Immature natural killer cell (primary cell): ENCODE results near the gene HECW1. TPM values are rescaled to one million over a fixed set of nuclear protein-coding genes. Genes with fewer than 3 reads are reported as not detected.
"Not testable (repeated sequence)": the region's sequence is repeated elsewhere in the genome, so short reads cannot be mapped to it uniquely, and the experiment has no call there.

Experiments used
- DNase-seq, 3 donors: peaks; one replicate each; pipeline ENCODE4 v3.0.0; 2022; ENCODE audit warnings: mixed read lengths in 1 of 3
- H3K27ac Mint-ChIP-seq, 6 donors: one replicate each; pipeline ENCODE4 v1.8.0; 2020; ENCODE audit warnings: mixed read lengths in 6 of 6, mild to moderate bottlenecking in 5 of 6, inconsistent platforms in 4 of 6, moderate library complexity in 3 of 6
- H3K27me3 Mint-ChIP-seq, 3 donors: one replicate each; pipeline ENCODE4 v1.8.0; 2020 to 2021; ENCODE audit warnings: low read depth in 3 of 3, mild to moderate bottlenecking in 3 of 3, mixed read lengths in 3 of 3, moderate library complexity in 3 of 3, inconsistent platforms in 1 of 3
- H3K36me3 Mint-ChIP-seq, 3 donors: one replicate each; pipeline ENCODE4 v1.8.0; 2020; ENCODE audit warnings: mixed read lengths in 3 of 3, inconsistent platforms in 2 of 3, mild to moderate bottlenecking in 2 of 3
- H3K4me1 Mint-ChIP-seq, 2 donors: one replicate each; pipeline ENCODE4 v1.8.0; 2020; ENCODE audit warnings: inconsistent platforms in 2 of 2, mild to moderate bottlenecking in 2 of 2, mixed read lengths in 2 of 2, moderate library complexity in 1 of 2
- H3K4me3 Mint-ChIP-seq, 5 donors: one replicate each; pipeline ENCODE4 v1.8.0; 2020; ENCODE audit warnings: mild to moderate bottlenecking in 5 of 5, mixed read lengths in 5 of 5, inconsistent platforms in 3 of 5, moderate library complexity in 3 of 5
- H3K9me3 Mint-ChIP-seq, 6 donors: one replicate each; pipeline ENCODE4 v1.8.0; 2020; ENCODE audit warnings: mild to moderate bottlenecking in 6 of 6, mixed read lengths in 6 of 6, inconsistent platforms in 4 of 6, moderate library complexity in 3 of 6
- polyA plus RNA-seq, 3 donors: library from polyadenylated mRNA; unstranded; fragments of 300-500 nt; fragmentation: Illumina TruSeq; gene quantifications; one replicate each; pipeline ENCODE4 v1.2.3, GENCODE V29; 2021

HECW1 gene
- polyA plus RNA-seq, 3 donors from 2014 or later = not detected

GRCh38 chr7:43588477-43589132, 476.2 kb downstream of the HECW1 start:
- no peaks in the 10 kb centered on the region for H3K9me3 Mint-ChIP-seq
- peaks cover 7 to 15% (median 12%) of the 10 kb centered on the region in 3 donors for H3K27me3 Mint-ChIP-seq
- H3K4me3 Mint-ChIP-seq = peak overlapping the region; percentile 48 to 83 (median 54)
- H3K4me1 Mint-ChIP-seq = peaks cover 78 to 84% of the 10 kb centered on the region in 2 donors
- peaks cover 0 to 3% (median 0%) of the 10 kb centered on the region in 3 donors for H3K36me3 Mint-ChIP-seq
- peak overlapping the region; percentile 77 to 98 (median 93) for H3K27ac Mint-ChIP-seq
- no peak for DNase-seq

DNA sequence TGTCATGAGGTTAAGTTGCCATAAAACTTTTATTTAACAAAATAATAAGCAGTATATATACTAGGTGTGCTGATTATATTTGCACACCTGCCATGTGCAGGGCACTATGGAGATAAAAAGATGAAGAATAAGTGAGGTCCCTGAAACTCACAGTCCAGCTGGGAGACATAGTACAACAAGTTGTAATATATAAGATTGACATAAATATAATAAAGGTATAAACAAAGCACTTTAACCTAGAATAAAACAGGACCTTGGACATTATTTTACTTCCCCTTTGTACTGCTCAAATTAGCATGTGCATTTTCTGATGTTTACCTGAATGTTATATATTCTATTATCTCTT, 476.7 kb downstream of the HECW1 start:
- Mint-ChIP-seq H3K4me1 (peaks cover 80 to 89% of the 10 kb centered on the region in 2 donors), H3K36me3 (peaks cover 0 to 3% (median 0%) of the 10 kb centered on the region in 3 donors), H3K27ac (peak overlapping the region; percentile 79 to 98 (median 93)), H3K27me3 (peaks cover 4 to 10% (median 7%) of the 10 kb centered on the region in 3 donors), H3K9me3 (no peaks in the 10 kb centered on the region), H3K4me3 (peak overlapping the region; percentile 48 to 83 (median 63))
- DNase-seq = no peak

- DNase-seq = no peak
- no peaks in the 10 kb centered on the region for H3K9me3 Mint-ChIP-seq
Measured at GRCh38 chr7:43589728-43590127, 477.3 kb downstream of the HECW1 start.

DNA sequence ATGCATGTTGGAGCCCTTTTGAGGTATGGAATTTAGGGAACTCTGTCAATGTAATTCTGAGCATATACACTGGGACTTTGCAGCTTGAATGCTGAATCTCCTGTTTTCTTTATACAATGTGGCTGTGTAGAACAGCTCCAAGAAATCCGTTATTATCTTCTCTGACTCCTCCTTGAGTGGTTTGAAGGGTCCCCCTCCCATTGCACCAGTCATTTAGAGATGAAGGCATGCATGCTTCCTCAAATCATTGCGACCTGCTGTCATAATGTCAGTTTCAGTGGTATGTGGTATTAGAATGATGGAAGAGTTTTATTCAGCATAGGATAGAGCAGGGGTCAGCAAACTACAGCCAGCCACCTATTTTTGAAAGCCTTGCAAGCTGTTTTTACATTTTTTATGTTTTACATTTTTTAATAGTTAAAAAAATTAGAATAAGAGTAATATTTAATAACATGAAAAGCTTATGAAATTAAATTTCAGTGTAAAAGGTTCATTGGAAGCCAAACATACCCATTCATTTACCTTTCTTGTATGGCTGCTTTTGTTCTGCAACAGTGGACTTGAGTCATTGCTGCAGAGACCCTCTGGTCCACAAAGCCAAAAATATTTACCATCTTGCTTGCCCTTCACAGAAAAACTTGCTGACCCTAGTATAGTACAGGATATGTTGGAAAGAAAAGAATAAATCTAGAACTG, 478.6 kb downstream of the HECW1 start:
- peak overlapping the region; percentile 50 to 86 (median 74) for H3K4me3 Mint-ChIP-seq
- H3K9me3 Mint-ChIP-seq = no peaks in the 10 kb centered on the region
- peaks cover 2 to 7% (median 6%) of the 10 kb centered on the region in 3 donors for H3K27me3 Mint-ChIP-seq
- H3K27ac Mint-ChIP-seq = peak overlapping the region; percentile 88 to 98 (median 92)
- no peak for DNase-seq
- peaks cover 89 to 98% of the 10 kb centered on the region in 2 donors for H3K4me1 Mint-ChIP-seq
- H3K36me3 Mint-ChIP-seq = peaks cover 0 to 2% (median 0%) of the 10 kb centered on the region in 3 donors

More at GRCh38 chr7:43589728-43590127, 477.3 kb downstream of the HECW1 start:
- Mint-ChIP-seq H3K4me3 (peak overlapping the region; percentile 45 to 83 (median 64)), H3K27ac (peak overlapping the region; percentile 81 to 98 (median 93)), H3K4me1 (peaks cover 86 to 95% of the 10 kb centered on the region in 2 donors), H3K36me3 (peaks cover 0 to 3% (median 0%) of the 10 kb centered on the region in 3 donors), H3K27me3 (peaks cover 2 to 8% (median 7%) of the 10 kb centered on the region in 3 donors)

DNA sequence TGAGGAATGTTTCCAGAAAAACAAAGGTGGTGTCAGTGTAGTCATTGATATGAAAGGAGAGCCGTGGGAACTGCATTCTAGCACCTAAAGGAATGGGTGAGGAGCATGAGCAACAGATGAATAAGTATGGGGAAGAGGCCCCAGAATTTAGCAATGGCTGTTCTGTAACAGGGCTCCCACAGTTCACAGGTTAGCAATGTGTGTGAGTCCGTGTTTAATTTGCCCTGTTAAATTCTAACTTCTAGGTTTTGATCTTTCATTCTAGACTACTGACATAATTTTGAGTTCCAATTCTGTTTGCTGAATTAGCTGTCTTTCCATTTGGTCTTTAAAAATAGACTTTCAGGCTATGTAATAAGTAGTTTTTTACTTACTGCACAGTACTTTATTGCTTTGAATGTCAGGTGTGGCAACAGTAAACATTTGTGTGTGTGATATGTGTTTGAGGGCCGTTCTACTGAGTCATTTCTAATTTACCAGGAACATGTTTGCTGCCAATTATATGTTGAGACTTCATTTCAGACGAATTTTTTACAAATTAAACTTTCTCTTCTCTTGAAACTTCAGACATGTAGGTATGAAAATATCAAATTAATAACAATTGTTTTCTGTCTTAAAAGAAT, 479.2 kb downstream of the HECW1 start:
- Mint-ChIP-seq H3K36me3 (peaks cover 0 to 6% (median 0%) of the 10 kb centered on the region in 3 donors), H3K9me3 (no peaks in the 10 kb centered on the region), H3K4me3 (peak overlapping the region; percentile 50 to 86 (median 74)), H3K27ac (peak overlapping the region; percentile 88 to 98 (median 92)), H3K27me3 (peaks cover 2 to 7% (median 2%) of the 10 kb centered on the region in 3 donors), H3K4me1 (peaks cover 90 to 98% of the 10 kb centered on the region in 2 donors)
- no peak for DNase-seq

GRCh38 chr7:43592326-43592725, 479.9 kb downstream of the HECW1 start:
- H3K36me3 Mint-ChIP-seq = peaks cover 3 to 9% (median 3%) of the 10 kb centered on the region in 3 donors
- H3K4me1 Mint-ChIP-seq = peaks cover 86 to 100% of the 10 kb centered on the region in 2 donors
- no peaks in the 10 kb centered on the region for H3K9me3 Mint-ChIP-seq
- peak overlapping the region; percentile 88 to 98 (median 92) for H3K27ac Mint-ChIP-seq
- H3K27me3 Mint-ChIP-seq = peaks cover 1 to 2% (median 2%) of the 10 kb centered on the region in 3 donors
- peak overlapping the region; percentile 50 to 86 (median 74) for H3K4me3 Mint-ChIP-seq
- no peak for DNase-seq

DNA sequence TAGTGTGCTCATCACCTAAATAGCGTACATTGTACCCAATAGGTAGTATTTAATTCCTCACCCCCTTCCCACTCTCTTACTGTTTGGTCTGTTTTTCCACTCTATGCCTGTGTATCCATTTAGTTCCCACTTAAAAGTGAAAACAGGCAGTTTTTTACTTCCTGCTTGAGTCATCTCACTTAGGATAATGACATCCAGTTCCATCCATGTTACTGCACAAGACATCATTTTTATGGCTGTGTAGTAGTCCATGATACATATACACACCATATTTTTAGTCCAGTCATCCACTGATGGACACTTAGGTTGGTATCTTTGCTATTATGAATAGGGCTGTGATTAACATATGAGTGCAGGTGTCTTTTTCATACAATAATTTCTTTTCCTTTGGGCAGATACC, 480.6 kb downstream of the HECW1 start:
- DNase-seq = no peak
- no peaks in the 10 kb centered on the region for H3K9me3 Mint-ChIP-seq
- peaks cover 0 to 2% (median 2%) of the 10 kb centered on the region in 3 donors for H3K27me3 Mint-ChIP-seq
- H3K36me3 Mint-ChIP-seq = peaks cover 3 to 9% (median 3%) of the 10 kb centered on the region in 3 donors
- H3K4me1 Mint-ChIP-seq = peaks cover 85 to 95% of the 10 kb centered on the region in 2 donors
- peak overlapping the region; percentile 50 to 88 (median 77) for H3K4me3 Mint-ChIP-seq
- H3K27ac Mint-ChIP-seq = peak overlapping the region; percentile 88 to 98 (median 94)

DNA sequence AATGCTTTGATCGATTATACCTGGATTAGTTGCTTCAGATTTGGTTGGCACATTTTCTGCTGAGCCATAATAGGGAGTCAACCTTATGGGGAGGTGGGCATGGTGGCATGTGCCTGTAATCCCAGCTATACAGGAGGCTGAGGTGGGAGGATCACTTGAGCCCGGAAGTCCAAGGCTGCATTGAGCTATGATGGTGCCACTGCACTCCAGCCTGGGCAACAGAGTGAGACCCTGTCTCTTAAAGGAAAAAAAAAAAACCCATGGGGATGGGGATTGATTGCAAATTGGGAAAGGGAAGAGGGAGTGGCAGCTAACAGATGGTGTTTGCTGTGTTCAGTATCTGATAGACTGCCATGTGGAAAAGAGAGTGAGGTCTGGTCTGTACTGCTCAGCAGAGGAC, 481.6 kb downstream of the HECW1 start:
- H3K4me3 Mint-ChIP-seq = peak overlapping the region; percentile 50 to 88 (median 77)
- H3K9me3 Mint-ChIP-seq = no peaks in the 10 kb centered on the region
- DNase-seq = no peak
- peaks cover 3 to 13% (median 7%) of the 10 kb centered on the region in 3 donors for H3K36me3 Mint-ChIP-seq
- peak overlapping the region; percentile 88 to 98 (median 94) for H3K27ac Mint-ChIP-seq
- H3K27me3 Mint-ChIP-seq = peaks cover 0 to 2% (median 0%) of the 10 kb centered on the region in 3 donors
- H3K4me1 Mint-ChIP-seq = peaks cover 84 to 95% of the 10 kb centered on the region in 2 donors

DNA sequence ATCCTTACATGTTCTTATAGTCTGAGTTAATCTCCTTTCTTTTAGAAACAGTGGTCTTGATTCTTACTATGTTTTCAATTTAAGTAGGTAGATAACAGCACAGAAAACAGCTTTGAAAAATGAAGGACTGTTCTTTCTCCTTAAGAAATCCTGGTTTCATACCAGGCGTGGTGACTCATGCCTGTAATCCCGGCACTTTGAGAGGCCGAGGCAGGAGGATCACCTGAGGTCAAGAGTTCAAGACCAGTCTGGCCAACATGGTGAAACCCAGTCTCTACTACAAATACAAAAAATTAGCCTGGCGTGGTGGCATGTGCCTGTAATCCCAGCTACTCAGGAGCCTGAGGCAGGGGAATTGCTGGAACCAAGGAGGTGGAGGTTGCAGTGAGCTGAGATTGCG, 484.0 kb downstream of the HECW1 start:
- not testable (repeated sequence) for DNase-seq, H3K9me3 Mint-ChIP-seq, H3K27me3 Mint-ChIP-seq
- Mint-ChIP-seq H3K36me3 (peaks cover 3 to 24% (median 7%) of the 10 kb centered on the region in 3 donors), H3K4me1 (peaks cover 77 to 84% of the 10 kb centered on the region in 2 donors), H3K27ac (peak overlapping the region in 5 of 6 donors; percentile 31 to 98 (median 82)), H3K4me3 (peak overlapping the region in 2 of 5 donors; percentile 29 to 31)

DNA sequence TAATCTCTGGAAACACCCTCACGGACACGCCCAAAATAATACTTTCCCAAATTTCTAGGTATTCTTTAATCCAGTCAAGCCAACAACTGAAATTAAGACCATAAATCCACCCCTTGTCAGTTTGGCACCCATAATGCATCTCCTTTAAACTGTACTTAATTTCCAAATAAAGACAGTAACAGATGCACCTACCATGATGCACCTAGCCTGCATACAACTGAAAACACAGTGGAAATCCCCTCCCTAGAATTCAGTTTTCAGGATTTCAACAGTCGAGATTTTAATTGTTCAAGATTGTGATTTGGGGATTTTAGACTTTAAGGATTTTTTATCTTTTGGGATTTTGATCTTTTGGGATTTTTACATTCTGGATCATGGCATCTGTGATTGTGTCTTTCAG, 487.6 kb downstream of the HECW1 start:
- Mint-ChIP-seq H3K27me3 (peaks cover 0 to 3% (median 2%) of the 10 kb centered on the region in 3 donors), H3K36me3 (peaks cover 3 to 31% (median 7%) of the 10 kb centered on the region in 3 donors), H3K27ac (peak overlapping the region; percentile 6 to 88 (median 65)), H3K4me1 (peaks cover 47 to 51% of the 10 kb centered on the region in 2 donors), H3K4me3 (peak overlapping the region in 1 of 5 donors; percentile 29), H3K9me3 (no peaks in the 10 kb centered on the region)
- DNase-seq = no peak

GRCh38 chr7:43602256-43602655, 489.8 kb downstream of the HECW1 start:
- H3K4me3 Mint-ChIP-seq = no peak overlapping the region
- no peak overlapping the region for H3K27ac Mint-ChIP-seq
- H3K36me3 Mint-ChIP-seq = peaks cover 0 to 22% (median 4%) of the 10 kb centered on the region in 3 donors
- H3K9me3 Mint-ChIP-seq = no peaks in the 10 kb centered on the region
- H3K4me1 Mint-ChIP-seq = peaks cover 25 to 53% of the 10 kb centered on the region in 2 donors
- no peak for DNase-seq
- H3K27me3 Mint-ChIP-seq = peaks cover 0 to 3% (median 2%) of the 10 kb centered on the region in 3 donors

DNA sequence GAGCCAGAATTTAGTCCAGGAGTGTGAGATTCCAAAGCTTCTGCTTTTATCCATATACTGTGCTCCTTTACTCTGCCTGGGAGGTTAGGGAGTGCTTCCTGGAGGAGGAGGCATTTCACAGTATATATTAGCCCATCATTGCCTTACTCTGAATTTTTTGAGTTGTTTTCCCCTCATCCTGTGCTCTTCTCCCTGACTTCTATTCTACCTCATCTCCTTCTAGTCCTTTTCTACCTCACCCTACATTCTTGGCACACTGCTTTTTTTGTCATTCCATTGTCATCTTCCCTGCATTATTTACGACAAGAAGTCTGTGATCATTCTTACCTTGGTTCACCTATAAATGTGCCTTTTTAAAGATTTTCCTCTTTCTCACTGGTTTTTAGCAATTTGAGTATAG, 491.8 kb downstream of the HECW1 start:
- Mint-ChIP-seq H3K4me1 (peaks cover 28 to 54% of the 10 kb centered on the region in 2 donors), H3K27ac (peak overlapping the region; percentile 63 to 86 (median 79))

DNA sequence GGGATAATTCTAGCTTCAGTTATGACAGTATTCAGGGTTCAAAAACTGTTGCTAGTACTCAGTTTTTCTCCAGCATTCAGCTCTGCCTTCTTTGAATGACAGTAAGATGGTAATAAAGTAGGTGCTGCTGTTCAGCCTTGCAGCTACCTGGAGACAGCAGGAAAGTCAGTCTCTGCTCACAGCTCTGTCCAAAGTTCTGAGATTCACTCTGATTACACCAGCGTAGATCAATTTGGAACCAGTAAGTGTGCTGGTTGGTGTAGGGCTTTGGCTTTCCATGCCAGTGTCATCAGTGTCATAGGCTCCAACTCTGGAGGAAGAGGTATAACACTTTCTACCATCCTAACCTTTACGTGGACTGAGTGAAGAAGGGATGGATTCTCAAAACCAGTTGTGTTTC, 496.6 kb downstream of the HECW1 start:
- H3K27ac Mint-ChIP-seq = peak overlapping the region; percentile 46 to 82 (median 80)
- no peaks in the 10 kb centered on the region for H3K9me3 Mint-ChIP-seq
- H3K36me3 Mint-ChIP-seq = peaks cover 5 to 25% (median 10%) of the 10 kb centered on the region in 3 donors
- no peak for DNase-seq
- H3K4me3 Mint-ChIP-seq = no peak overlapping the region
- peaks cover 0 to 4% (median 2%) of the 10 kb centered on the region in 3 donors for H3K27me3 Mint-ChIP-seq
- H3K4me1 Mint-ChIP-seq = peaks cover 54 to 75% of the 10 kb centered on the region in 2 donors

More for the DNA sequence above, 491.8 kb downstream of the HECW1 start:
- DNase-seq = no peak
- H3K4me3 Mint-ChIP-seq = peak overlapping the region; percentile 7 to 56 (median 36)
- H3K36me3 Mint-ChIP-seq = peaks cover 5 to 29% (median 10%) of the 10 kb centered on the region in 3 donors
- no peaks in the 10 kb centered on the region for H3K9me3 Mint-ChIP-seq
- H3K27me3 Mint-ChIP-seq = peaks cover 0 to 3% (median 3%) of the 10 kb centered on the region in 3 donors
